K562 (cell line): ENCODE results near the gene CEP131. TPM values are rescaled to one million over a fixed set of nuclear protein-coding genes. Genes with fewer than 3 reads are reported as not detected.

Source experiments
- CBFA2T3 ChIP-seq: fragments of 450-650 bp; IDR thresholded peaks from 2 replicates; pipeline ENCODE4 v1.6.1; 2017
- DACH1 ChIP-seq: fragments of 450-650 bp; IDR thresholded peaks from 2 replicates; pipeline ENCODE4 v1.6.1; 2018; ENCODE audit not compliant: partially characterized antibody
- EP300 ChIP-seq: IDR thresholded peaks from 2 replicates; pipeline ENCODE4 v1.6.1; 2012; ENCODE audit warnings: low read length, improper control_type of control experiment
- HCFC1 ChIP-seq: IDR thresholded peaks from 2 replicates; pipeline ENCODE4 v1.6.1; 2012; ENCODE audit warnings: low read depth, low read length, improper control_type of control experiment
- MTF1 ChIP-seq: fragments of 250-450 bp; sonication (Bioruptor Pico); IDR thresholded peaks from 2 replicates; pipeline ENCODE4 v1.9.0; 2021; ENCODE audit warnings: moderate library complexity, mild to moderate bottlenecking, inconsistent platforms, borderline replicate concordance
- ZNF785 ChIP-seq: fragments of 250-450 bp; sonication (Bioruptor Pico); IDR thresholded peaks from 2 replicates; pipeline ENCODE4 v1.4.0; 2020; ENCODE audit warnings: mild to moderate bottlenecking
- polyA plus RNA-seq, 8 experiments: library from polyadenylated mRNA; depleted of rRNA in 4 of 8; stranded (reverse) in 5 of 8; unstranded in 3 of 8; fragments of >200 nt; fragmentation: Nextera tagmentation in 2 of 8; fragmentation: Illumina TruSeq in 1 of 8; extraction: Ambion mirVana in 2 of 8; extraction: Trizol in 1 of 8; gene quantifications; 2 replicates each; pipeline versions ENCODE4 v1.2.1 to v1.2.3, GENCODE V29; 2011 to 2014; ENCODE audit warnings: inconsistent platforms in 1 of 8, missing spikeins in 1 of 8
- total RNA-seq, 7 experiments: library from RNA; depleted of rRNA in 6 of 7; stranded (reverse); fragments of >200 nt in 6 of 7; fragmentation: Illumina TruSeq in 2 of 7; extraction: Trizol in 2 of 7; gene quantifications; 2 replicates each; pipeline versions ENCODE4 v1.2.1 to v1.2.3, GENCODE V29; 2011 to 2021; ENCODE audit warnings: low replicate concordance in 1 of 7
- TF ChIP-seq, protein P1 (sequence below): fragments of 450-650 bp; IDR thresholded peaks from 2 replicates; pipeline ENCODE4 v1.6.1; 2016; ENCODE audit warnings: mild to moderate bottlenecking, moderate library complexity
- TF ChIP-seq, protein P2 (sequence below), 2 experiments: fragments of 450-650 bp; IDR thresholded peaks; 2 replicates each; pipeline ENCODE4 v1.6.1; 2016
- TF ChIP-seq, protein P3 (sequence below): sonication (generic); formaldehyde crosslinking; IDR thresholded peaks from 2 replicates; pipeline ENCODE4 v1.8.0; 2023; ENCODE audit warnings: missing genetic modification reagents, mild to moderate bottlenecking, borderline replicate concordance

CEP131 gene
- total and polyA plus RNA-seq, 9 of the 15 experiments (the other 6 are each of a cell fraction or from before 2014, with no cell fraction given) = 0.24 to 21.2 (median 2.3) TPM

DNA sequence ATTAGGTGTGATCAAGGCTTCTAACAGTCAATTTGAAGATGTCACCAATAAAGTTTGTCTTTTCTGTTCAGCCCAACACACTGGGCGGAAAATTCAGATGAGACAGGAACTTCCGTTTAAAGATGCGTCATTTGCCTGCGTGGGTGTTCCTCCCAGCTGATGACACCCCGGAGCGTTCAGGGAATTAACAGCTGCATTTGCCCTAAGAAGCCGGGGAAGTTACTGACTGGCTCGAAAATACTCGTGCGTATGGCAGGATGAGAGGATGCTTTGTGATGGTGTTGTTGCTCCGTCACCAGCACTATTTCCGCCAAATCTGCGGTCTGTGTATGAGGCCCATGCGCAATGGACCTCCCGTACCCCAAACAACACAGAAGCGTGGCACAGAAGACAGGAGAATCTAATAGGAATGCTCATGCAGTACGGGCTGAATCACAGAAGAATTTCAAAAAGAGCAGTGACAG, 69.4 kb downstream of the CEP131 start (continued):
- TF ChIP-seq, protein P1, sequence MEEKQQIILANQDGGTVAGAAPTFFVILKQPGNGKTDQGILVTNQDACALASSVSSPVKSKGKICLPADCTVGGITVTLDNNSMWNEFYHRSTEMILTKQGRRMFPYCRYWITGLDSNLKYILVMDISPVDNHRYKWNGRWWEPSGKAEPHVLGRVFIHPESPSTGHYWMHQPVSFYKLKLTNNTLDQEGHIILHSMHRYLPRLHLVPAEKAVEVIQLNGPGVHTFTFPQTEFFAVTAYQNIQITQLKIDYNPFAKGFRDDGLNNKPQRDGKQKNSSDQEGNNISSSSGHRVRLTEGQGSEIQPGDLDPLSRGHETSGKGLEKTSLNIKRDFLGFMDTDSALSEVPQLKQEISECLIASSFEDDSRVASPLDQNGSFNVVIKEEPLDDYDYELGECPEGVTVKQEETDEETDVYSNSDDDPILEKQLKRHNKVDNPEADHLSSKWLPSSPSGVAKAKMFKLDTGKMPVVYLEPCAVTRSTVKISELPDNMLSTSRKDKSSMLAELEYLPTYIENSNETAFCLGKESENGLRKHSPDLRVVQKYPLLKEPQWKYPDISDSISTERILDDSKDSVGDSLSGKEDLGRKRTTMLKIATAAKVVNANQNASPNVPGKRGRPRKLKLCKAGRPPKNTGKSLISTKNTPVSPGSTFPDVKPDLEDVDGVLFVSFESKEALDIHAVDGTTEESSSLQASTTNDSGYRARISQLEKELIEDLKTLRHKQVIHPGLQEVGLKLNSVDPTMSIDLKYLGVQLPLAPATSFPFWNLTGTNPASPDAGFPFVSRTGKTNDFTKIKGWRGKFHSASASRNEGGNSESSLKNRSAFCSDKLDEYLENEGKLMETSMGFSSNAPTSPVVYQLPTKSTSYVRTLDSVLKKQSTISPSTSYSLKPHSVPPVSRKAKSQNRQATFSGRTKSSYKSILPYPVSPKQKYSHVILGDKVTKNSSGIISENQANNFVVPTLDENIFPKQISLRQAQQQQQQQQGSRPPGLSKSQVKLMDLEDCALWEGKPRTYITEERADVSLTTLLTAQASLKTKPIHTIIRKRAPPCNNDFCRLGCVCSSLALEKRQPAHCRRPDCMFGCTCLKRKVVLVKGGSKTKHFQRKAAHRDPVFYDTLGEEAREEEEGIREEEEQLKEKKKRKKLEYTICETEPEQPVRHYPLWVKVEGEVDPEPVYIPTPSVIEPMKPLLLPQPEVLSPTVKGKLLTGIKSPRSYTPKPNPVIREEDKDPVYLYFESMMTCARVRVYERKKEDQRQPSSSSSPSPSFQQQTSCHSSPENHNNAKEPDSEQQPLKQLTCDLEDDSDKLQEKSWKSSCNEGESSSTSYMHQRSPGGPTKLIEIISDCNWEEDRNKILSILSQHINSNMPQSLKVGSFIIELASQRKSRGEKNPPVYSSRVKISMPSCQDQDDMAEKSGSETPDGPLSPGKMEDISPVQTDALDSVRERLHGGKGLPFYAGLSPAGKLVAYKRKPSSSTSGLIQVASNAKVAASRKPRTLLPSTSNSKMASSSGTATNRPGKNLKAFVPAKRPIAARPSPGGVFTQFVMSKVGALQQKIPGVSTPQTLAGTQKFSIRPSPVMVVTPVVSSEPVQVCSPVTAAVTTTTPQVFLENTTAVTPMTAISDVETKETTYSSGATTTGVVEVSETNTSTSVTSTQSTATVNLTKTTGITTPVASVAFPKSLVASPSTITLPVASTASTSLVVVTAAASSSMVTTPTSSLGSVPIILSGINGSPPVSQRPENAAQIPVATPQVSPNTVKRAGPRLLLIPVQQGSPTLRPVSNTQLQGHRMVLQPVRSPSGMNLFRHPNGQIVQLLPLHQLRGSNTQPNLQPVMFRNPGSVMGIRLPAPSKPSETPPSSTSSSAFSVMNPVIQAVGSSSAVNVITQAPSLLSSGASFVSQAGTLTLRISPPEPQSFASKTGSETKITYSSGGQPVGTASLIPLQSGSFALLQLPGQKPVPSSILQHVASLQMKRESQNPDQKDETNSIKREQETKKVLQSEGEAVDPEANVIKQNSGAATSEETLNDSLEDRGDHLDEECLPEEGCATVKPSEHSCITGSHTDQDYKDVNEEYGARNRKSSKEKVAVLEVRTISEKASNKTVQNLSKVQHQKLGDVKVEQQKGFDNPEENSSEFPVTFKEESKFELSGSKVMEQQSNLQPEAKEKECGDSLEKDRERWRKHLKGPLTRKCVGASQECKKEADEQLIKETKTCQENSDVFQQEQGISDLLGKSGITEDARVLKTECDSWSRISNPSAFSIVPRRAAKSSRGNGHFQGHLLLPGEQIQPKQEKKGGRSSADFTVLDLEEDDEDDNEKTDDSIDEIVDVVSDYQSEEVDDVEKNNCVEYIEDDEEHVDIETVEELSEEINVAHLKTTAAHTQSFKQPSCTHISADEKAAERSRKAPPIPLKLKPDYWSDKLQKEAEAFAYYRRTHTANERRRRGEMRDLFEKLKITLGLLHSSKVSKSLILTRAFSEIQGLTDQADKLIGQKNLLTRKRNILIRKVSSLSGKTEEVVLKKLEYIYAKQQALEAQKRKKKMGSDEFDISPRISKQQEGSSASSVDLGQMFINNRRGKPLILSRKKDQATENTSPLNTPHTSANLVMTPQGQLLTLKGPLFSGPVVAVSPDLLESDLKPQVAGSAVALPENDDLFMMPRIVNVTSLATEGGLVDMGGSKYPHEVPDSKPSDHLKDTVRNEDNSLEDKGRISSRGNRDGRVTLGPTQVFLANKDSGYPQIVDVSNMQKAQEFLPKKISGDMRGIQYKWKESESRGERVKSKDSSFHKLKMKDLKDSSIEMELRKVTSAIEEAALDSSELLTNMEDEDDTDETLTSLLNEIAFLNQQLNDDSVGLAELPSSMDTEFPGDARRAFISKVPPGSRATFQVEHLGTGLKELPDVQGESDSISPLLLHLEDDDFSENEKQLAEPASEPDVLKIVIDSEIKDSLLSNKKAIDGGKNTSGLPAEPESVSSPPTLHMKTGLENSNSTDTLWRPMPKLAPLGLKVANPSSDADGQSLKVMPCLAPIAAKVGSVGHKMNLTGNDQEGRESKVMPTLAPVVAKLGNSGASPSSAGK = peak; percentile 25; the same call in 1 of the 2 replicates
- TF ChIP-seq CBFA2T3 (peak; percentile 23; the same call in 1 of the 2 replicates), DACH1 (peak; percentile 89), MTF1 (CRISPR knock-in tag) (no peak), EP300 (peak; percentile 60), ZNF785 (CRISPR knock-in tag) (no peak), HCFC1 (no peak)
- TF ChIP-seq, protein P2, sequence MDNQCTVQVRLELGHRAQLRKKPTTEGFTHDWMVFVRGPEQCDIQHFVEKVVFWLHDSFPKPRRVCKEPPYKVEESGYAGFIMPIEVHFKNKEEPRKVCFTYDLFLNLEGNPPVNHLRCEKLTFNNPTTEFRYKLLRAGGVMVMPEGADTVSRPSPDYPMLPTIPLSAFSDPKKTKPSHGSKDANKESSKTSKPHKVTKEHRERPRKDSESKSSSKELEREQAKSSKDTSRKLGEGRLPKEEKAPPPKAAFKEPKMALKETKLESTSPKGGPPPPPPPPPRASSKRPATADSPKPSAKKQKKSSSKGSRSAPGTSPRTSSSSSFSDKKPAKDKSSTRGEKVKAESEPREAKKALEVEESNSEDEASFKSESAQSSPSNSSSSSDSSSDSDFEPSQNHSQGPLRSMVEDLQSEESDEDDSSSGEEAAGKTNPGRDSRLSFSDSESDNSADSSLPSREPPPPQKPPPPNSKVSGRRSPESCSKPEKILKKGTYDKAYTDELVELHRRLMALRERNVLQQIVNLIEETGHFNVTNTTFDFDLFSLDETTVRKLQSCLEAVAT (IDR thresholded peaks at IDR 0.05) = no peak
- TF ChIP-seq, protein P3, sequence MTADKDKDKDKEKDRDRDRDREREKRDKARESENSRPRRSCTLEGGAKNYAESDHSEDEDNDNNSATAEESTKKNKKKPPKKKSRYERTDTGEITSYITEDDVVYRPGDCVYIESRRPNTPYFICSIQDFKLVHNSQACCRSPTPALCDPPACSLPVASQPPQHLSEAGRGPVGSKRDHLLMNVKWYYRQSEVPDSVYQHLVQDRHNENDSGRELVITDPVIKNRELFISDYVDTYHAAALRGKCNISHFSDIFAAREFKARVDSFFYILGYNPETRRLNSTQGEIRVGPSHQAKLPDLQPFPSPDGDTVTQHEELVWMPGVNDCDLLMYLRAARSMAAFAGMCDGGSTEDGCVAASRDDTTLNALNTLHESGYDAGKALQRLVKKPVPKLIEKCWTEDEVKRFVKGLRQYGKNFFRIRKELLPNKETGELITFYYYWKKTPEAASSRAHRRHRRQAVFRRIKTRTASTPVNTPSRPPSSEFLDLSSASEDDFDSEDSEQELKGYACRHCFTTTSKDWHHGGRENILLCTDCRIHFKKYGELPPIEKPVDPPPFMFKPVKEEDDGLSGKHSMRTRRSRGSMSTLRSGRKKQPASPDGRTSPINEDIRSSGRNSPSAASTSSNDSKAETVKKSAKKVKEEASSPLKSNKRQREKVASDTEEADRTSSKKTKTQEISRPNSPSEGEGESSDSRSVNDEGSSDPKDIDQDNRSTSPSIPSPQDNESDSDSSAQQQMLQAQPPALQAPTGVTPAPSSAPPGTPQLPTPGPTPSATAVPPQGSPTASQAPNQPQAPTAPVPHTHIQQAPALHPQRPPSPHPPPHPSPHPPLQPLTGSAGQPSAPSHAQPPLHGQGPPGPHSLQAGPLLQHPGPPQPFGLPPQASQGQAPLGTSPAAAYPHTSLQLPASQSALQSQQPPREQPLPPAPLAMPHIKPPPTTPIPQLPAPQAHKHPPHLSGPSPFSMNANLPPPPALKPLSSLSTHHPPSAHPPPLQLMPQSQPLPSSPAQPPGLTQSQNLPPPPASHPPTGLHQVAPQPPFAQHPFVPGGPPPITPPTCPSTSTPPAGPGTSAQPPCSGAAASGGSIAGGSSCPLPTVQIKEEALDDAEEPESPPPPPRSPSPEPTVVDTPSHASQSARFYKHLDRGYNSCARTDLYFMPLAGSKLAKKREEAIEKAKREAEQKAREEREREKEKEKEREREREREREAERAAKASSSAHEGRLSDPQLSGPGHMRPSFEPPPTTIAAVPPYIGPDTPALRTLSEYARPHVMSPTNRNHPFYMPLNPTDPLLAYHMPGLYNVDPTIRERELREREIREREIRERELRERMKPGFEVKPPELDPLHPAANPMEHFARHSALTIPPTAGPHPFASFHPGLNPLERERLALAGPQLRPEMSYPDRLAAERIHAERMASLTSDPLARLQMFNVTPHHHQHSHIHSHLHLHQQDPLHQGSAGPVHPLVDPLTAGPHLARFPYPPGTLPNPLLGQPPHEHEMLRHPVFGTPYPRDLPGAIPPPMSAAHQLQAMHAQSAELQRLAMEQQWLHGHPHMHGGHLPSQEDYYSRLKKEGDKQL (CRISPR knock-in tag) = no peak
